Neuronal stem cell (in vitro differentiated cells): ENCODE data around the gene ANTXR2.

Experiments used
- DNase-seq: peaks from one replicate; pipeline ENCODE4 v3.0.0-alpha.2; 2013; ENCODE audit warnings: low spot score
- H2AFZ ChIP-seq: one replicate; pipeline ENCODE4 v1.6.1; 2013; ENCODE audit warnings: mild to moderate bottlenecking, low read length, inconsistent platforms
- H2AK5ac ChIP-seq: 2 replicates; pipeline ENCODE4 v1.6.1; 2013; ENCODE audit warnings: low read depth, mild to moderate bottlenecking, inconsistent platforms, low read length, moderate library complexity, mixed read lengths
- H2BK120ac ChIP-seq: 2 replicates; pipeline ENCODE4 v1.6.1; 2013; ENCODE audit warnings: low read depth, mild to moderate bottlenecking, inconsistent platforms, low read length, moderate library complexity, mixed read lengths
- H2BK12ac ChIP-seq: one replicate; pipeline ENCODE4 v1.6.1; 2013; ENCODE audit warnings: low read length, inconsistent platforms
- H2BK15ac ChIP-seq: 2 replicates; pipeline ENCODE4 v1.6.1; 2013; ENCODE audit warnings: mild to moderate bottlenecking, low read length, inconsistent platforms, mixed read lengths
- H2BK5ac ChIP-seq: one replicate; pipeline ENCODE4 v1.6.1; 2013; ENCODE audit warnings: inconsistent platforms, mild to moderate bottlenecking, low read length, moderate library complexity
- H3K14ac ChIP-seq: one replicate; pipeline ENCODE4 v1.6.1; 2013; ENCODE audit warnings: low read length, inconsistent platforms
- H3K18ac ChIP-seq: 2 replicates; pipeline ENCODE4 v1.6.1; 2013; ENCODE audit warnings: low read length, inconsistent platforms
- H3K23ac ChIP-seq: 2 replicates; pipeline ENCODE4 v1.6.1; 2013; ENCODE audit warnings: low read depth, mild to moderate bottlenecking, mixed read lengths, low read length, inconsistent platforms; ENCODE audit not compliant: poor library complexity
- H3K27ac ChIP-seq: replicated peaks from 3 replicates; pipeline ENCODE4 v1.5.1; 2013; ENCODE audit warnings: low read length, inconsistent platforms
- H3K27me3 ChIP-seq, 3 experiments: 2 replicates each; pipeline ENCODE4 v1.6.1; 2013; ENCODE audit warnings: low read length in 3 of 3, mild to moderate bottlenecking in 2 of 3, inconsistent platforms in 1 of 3, low read depth in 1 of 3, mixed read lengths in 1 of 3, moderate library complexity in 1 of 3; ENCODE audit not compliant: control insufficient read depth in 3 of 3, insufficient read depth in 3 of 3
- H3K36me3 ChIP-seq, 2 donors: replicated peaks in 1 of 2; 2 replicates each; pipeline ENCODE4 v1.6.1; 2013; ENCODE audit warnings: low read length in 2 of 2; ENCODE audit not compliant: control insufficient read depth in 2 of 2, insufficient read depth in 2 of 2
- H3K4ac ChIP-seq: 2 replicates; pipeline ENCODE4 v1.6.1; 2013; ENCODE audit warnings: inconsistent platforms, mild to moderate bottlenecking, low read length, moderate library complexity
- H3K4me1 ChIP-seq, 2 donors: 1 replicate in 1 of 2; 2 replicates in 1 of 2; pipeline ENCODE4 v1.6.1; 2013; ENCODE audit warnings: low read length in 2 of 2, low read depth in 1 of 2; ENCODE audit not compliant: control insufficient read depth in 2 of 2, insufficient read depth in 1 of 2
- H3K4me2 ChIP-seq: one replicate; pipeline ENCODE4 v1.6.1; 2013; ENCODE audit warnings: mild to moderate bottlenecking, low read length, inconsistent platforms; ENCODE audit not compliant: insufficient read depth, poor library complexity, severe bottlenecking
- H3K4me3 ChIP-seq, 2 donors: 2 replicates each; pipeline ENCODE4 v1.5.1; 2013; ENCODE audit warnings: low read length in 2 of 2, mild to moderate bottlenecking in 2 of 2, inconsistent platforms in 1 of 2, moderate library complexity in 1 of 2
- H3K79me1 ChIP-seq: one replicate; pipeline ENCODE4 v1.6.1; 2013; ENCODE audit warnings: low read depth, mild to moderate bottlenecking, inconsistent platforms, low read length, moderate library complexity
- H3K9ac ChIP-seq: one replicate; pipeline ENCODE4 v1.6.1; 2013; ENCODE audit warnings: mild to moderate bottlenecking, low read depth, low read length, inconsistent platforms; ENCODE audit not compliant: poor library complexity
- H3K9me3 ChIP-seq, 2 donors: replicated peaks in 1 of 2; 2 replicates each; pipeline versions ENCODE3 to v1.6.1; 2013; ENCODE audit warnings: low read length in 2 of 2, mild to moderate bottlenecking in 2 of 2, inconsistent platforms in 1 of 2, low read depth in 1 of 2, mixed read lengths in 1 of 2, moderate library complexity in 1 of 2; ENCODE audit not compliant: control insufficient read depth in 2 of 2, insufficient read depth in 1 of 2
- H4K8ac ChIP-seq: one replicate; pipeline ENCODE4 v1.6.1; 2013; ENCODE audit warnings: low read depth, mild to moderate bottlenecking, inconsistent platforms, low read length, moderate library complexity
- H4K91ac ChIP-seq: one replicate; pipeline ENCODE4 v1.6.1; 2013; ENCODE audit warnings: low read length, low read depth, mild to moderate bottlenecking, inconsistent platforms; ENCODE audit not compliant: poor library complexity
- WGBS, 2 donors: extraction: QIAGEN DNeasy Blood & Tissue Kit; methylation state at CpG; one replicate each; pipeline ENCODE4 v1.1.7; 2013; ENCODE audit warnings: missing lambda C conversion rate in 2 of 2, mixed read lengths in 1 of 2; ENCODE audit not compliant: insufficient read length in 2 of 2, insufficient replicate concordance in 1 of 2; ENCODE audit errors: extremely low coverage in 2 of 2; 5-methylcytosine and 5-hydroxymethylcytosine counted together

Gene ANTXR2

GRCh38 chr4:79922011-79922410, 151.0 kb downstream of the ANTXR2 start:
- Histone ChIP-seq H2BK12ac (no peak overlapping the region), H2BK120ac (no peak overlapping the region), H2BK15ac (no peak overlapping the region), H3K4me1 (no peaks in the 10 kb centered on the region), H3K23ac (no peak overlapping the region), H3K79me1 (no peaks in the 10 kb centered on the region), H3K9ac (no peak overlapping the region), H3K36me3 (no peaks in the 10 kb centered on the region), H4K8ac (no peak overlapping the region), H3K14ac (no peak overlapping the region), H2AK5ac (no peak overlapping the region), H2BK5ac (no peak overlapping the region), H3K18ac (no peak overlapping the region), H2AFZ (no peak overlapping the region), H3K4me2 (no peak overlapping the region), H3K4me3 (no peak overlapping the region), H3K4ac (no peak overlapping the region), H3K27ac (no peak overlapping the region), H3K27me3 (no peaks in the 10 kb centered on the region), H3K9me3 (no peaks in the 10 kb centered on the region), H4K91ac (no peak overlapping the region)
- no CpG with 5 or more reads among the region's 1 CpG for WGBS, 2 donors
- no peak for DNase-seq

GRCh38 chr4:79920163-79920853, 152.7 kb downstream of the ANTXR2 start:
- Histone ChIP-seq H3K79me1 (no peaks in the 10 kb centered on the region), H3K9me3 (no peaks in the 10 kb centered on the region), H2BK120ac (no peak overlapping the region), H2AFZ (no peak overlapping the region), H2BK5ac (no peak overlapping the region), H4K8ac (no peak overlapping the region), H3K14ac (no peak overlapping the region), H3K27ac (no peak overlapping the region), H3K18ac (no peak overlapping the region), H2AK5ac (no peak overlapping the region), H3K4me1 (no peaks in the 10 kb centered on the region), H3K23ac (no peak overlapping the region), H3K36me3 (no peaks in the 10 kb centered on the region), H3K27me3 (no peaks in the 10 kb centered on the region), H4K91ac (no peak overlapping the region), H3K4me2 (no peak overlapping the region), H3K4ac (no peak overlapping the region), H3K9ac (no peak overlapping the region), H3K4me3 (no peak overlapping the region), H2BK12ac (no peak overlapping the region), H2BK15ac (no peak overlapping the region)
- no CpG with 5 or more reads among the region's 3 CpGs for WGBS, 2 donors
- no peak for DNase-seq

- H3K4ac ChIP-seq: no peak overlapping the region
- no peak overlapping the region for H3K4me3 ChIP-seq
- no peaks in the 10 kb centered on the region for H3K36me3 ChIP-seq
- no peak overlapping the region for H3K9ac ChIP-seq
- no peak overlapping the region for H3K4me2 ChIP-seq
- no peak overlapping the region for H3K14ac ChIP-seq
- H2AFZ ChIP-seq: no peak overlapping the region
- H4K91ac ChIP-seq: no peak overlapping the region
- no peaks in the 10 kb centered on the region for H3K4me1 ChIP-seq
- no peak overlapping the region for H2BK12ac ChIP-seq
- DNase-seq: no peak
- no peak overlapping the region for H2AK5ac ChIP-seq
- no peaks in the 10 kb centered on the region for H3K27me3 ChIP-seq
- no peak overlapping the region for H3K23ac ChIP-seq
- H3K27ac ChIP-seq: no peak overlapping the region
- H3K9me3 ChIP-seq: no peaks in the 10 kb centered on the region
- no peak overlapping the region for H2BK5ac ChIP-seq
- no peaks in the 10 kb centered on the region for H3K79me1 ChIP-seq
- no peak overlapping the region for H2BK120ac ChIP-seq
- H4K8ac ChIP-seq: no peak overlapping the region
- no peak overlapping the region for H2BK15ac ChIP-seq
- WGBS, 2 donors: no CpG with 5 or more reads among the region's 3 CpGs
- no peak overlapping the region for H3K18ac ChIP-seq
Measured at GRCh38 chr4:79918292-79918691, 154.7 kb downstream of the ANTXR2 start.

GRCh38 chr4:79917246-79917645, 155.8 kb downstream of the ANTXR2 start:
- Histone ChIP-seq H3K18ac (no peak overlapping the region), H3K4ac (no peak overlapping the region), H3K9me3 (no peaks in the 10 kb centered on the region), H3K36me3 (no peaks in the 10 kb centered on the region), H2AFZ (no peak overlapping the region), H2BK12ac (no peak overlapping the region), H3K4me1 (no peaks in the 10 kb centered on the region), H2BK15ac (no peak overlapping the region), H2BK120ac (no peak overlapping the region), H2AK5ac (no peak overlapping the region), H3K9ac (no peak overlapping the region), H3K4me3 (no peak overlapping the region), H4K91ac (no peak overlapping the region), H3K27ac (no peak overlapping the region), H2BK5ac (no peak overlapping the region), H3K27me3 (no peaks in the 10 kb centered on the region), H3K23ac (no peak overlapping the region), H3K4me2 (no peak overlapping the region), H3K79me1 (no peaks in the 10 kb centered on the region), H3K14ac (no peak overlapping the region), H4K8ac (no peak overlapping the region)
- peak; percentile 15 for DNase-seq
- no CpG with 5 or more reads among the region's 1 CpG for WGBS, 2 donors
